Trophoblast cell (in vitro differentiated cells and primary cell): ENCODE results near the gene VSIG4.
"Not testable (repeated sequence)": the region's sequence is repeated elsewhere in the genome, so short reads cannot be mapped to it uniquely, and the experiment has no call there.

Experiments used
- DNase-seq, 2 donors: peaks; one replicate each; pipeline ENCODE4 v3.0.0-alpha.2; 2016
- H2AFZ ChIP-seq: 2 replicates; pipeline ENCODE4 v1.6.1; 2013; ENCODE audit warnings: low read length, moderate library complexity, mild to moderate bottlenecking; ENCODE audit not compliant: insufficient read depth, poor library complexity
- H2AK5ac ChIP-seq: 2 replicates; pipeline ENCODE4 v1.6.1; 2013; ENCODE audit warnings: mild to moderate bottlenecking, low read length
- H2BK120ac ChIP-seq: 2 replicates; pipeline ENCODE4 v1.6.1; 2013; ENCODE audit warnings: low read length, mild to moderate bottlenecking, moderate library complexity; ENCODE audit not compliant: insufficient read depth, poor library complexity
- H2BK12ac ChIP-seq: 2 replicates; pipeline ENCODE4 v1.6.1; 2013; ENCODE audit warnings: mild to moderate bottlenecking, low read length, moderate library complexity
- H2BK5ac ChIP-seq: 2 replicates; pipeline ENCODE4 v1.6.1; 2013; ENCODE audit warnings: low read length, low read depth, moderate library complexity, mild to moderate bottlenecking; ENCODE audit not compliant: poor library complexity
- H3K14ac ChIP-seq: 2 replicates; pipeline ENCODE4 v1.6.1; 2013; ENCODE audit warnings: mild to moderate bottlenecking, low read length
- H3K18ac ChIP-seq: 2 replicates; pipeline ENCODE4 v1.6.1; 2013; ENCODE audit warnings: mild to moderate bottlenecking, low read length
- H3K23ac ChIP-seq: 2 replicates; pipeline ENCODE4 v1.6.1; 2013; ENCODE audit warnings: low read length
- H3K27ac ChIP-seq: 2 replicates; pipeline ENCODE4 v1.5.1; 2013; ENCODE audit warnings: low read depth, mild to moderate bottlenecking, inconsistent platforms, low read length, moderate library complexity
- H3K27me3 ChIP-seq: 2 replicates; pipeline ENCODE4 v1.6.1; 2013; ENCODE audit warnings: inconsistent platforms, mild to moderate bottlenecking, low read length, moderate library complexity; ENCODE audit not compliant: insufficient read depth
- H3K36me3 ChIP-seq, 2 experiments: 1 replicate in 1 of 2; 2 replicates in 1 of 2; pipeline ENCODE4 v1.6.1; 2013; ENCODE audit warnings: low read length in 2 of 2, mild to moderate bottlenecking in 2 of 2, moderate library complexity in 1 of 2; ENCODE audit not compliant: insufficient read depth in 2 of 2, control insufficient read depth in 1 of 2
- H3K4ac ChIP-seq: 2 replicates; pipeline ENCODE4 v1.6.1; 2013; ENCODE audit warnings: low read depth, mild to moderate bottlenecking, low read length, moderate library complexity
- H3K4me1 ChIP-seq, 2 experiments: 1 replicate in 1 of 2; 2 replicates in 1 of 2; pipeline ENCODE4 v1.6.1; 2013; ENCODE audit warnings: low read length in 2 of 2, mild to moderate bottlenecking in 2 of 2, moderate library complexity in 1 of 2; ENCODE audit not compliant: insufficient read depth in 2 of 2, control insufficient read depth in 1 of 2
- H3K4me2 ChIP-seq: 2 replicates; pipeline ENCODE4 v1.6.1; 2013; ENCODE audit warnings: inconsistent platforms, mild to moderate bottlenecking, low read length, moderate library complexity
- H3K4me3 ChIP-seq: 2 replicates; pipeline ENCODE4 v1.5.1; 2013; ENCODE audit warnings: mild to moderate bottlenecking, low read depth, low read length, inconsistent platforms
- H3K79me1 ChIP-seq: one replicate; pipeline ENCODE4 v1.6.1; 2013; ENCODE audit warnings: low read length
- H3K79me2 ChIP-seq: 2 replicates; pipeline ENCODE4 v1.6.1; 2013; ENCODE audit warnings: low read length, mild to moderate bottlenecking; ENCODE audit not compliant: control insufficient read depth, insufficient read depth, poor library complexity
- H3K9ac ChIP-seq: 2 replicates; pipeline ENCODE4 v1.6.1; 2013; ENCODE audit warnings: mild to moderate bottlenecking, low read length
- H3K9me3 ChIP-seq: 2 replicates; pipeline ENCODE4 v1.6.1; 2013; ENCODE audit warnings: low read depth, mild to moderate bottlenecking, control low read depth, inconsistent platforms, low read length; ENCODE audit not compliant: insufficient read depth
- H4K12ac ChIP-seq: 2 replicates; pipeline ENCODE4 v1.6.1; 2013; ENCODE audit warnings: low read depth, mild to moderate bottlenecking, low read length, moderate library complexity
- H4K8ac ChIP-seq: 2 replicates; pipeline ENCODE4 v1.6.1; 2013; ENCODE audit warnings: low read depth, mild to moderate bottlenecking, low read length, moderate library complexity
- H4K91ac ChIP-seq: one replicate; pipeline ENCODE4 v1.6.1; 2013; ENCODE audit warnings: low read depth, mild to moderate bottlenecking, low read length, moderate library complexity
- WGBS: extraction: QIAGEN DNeasy Blood & Tissue Kit; methylation state at CpG from one replicate; pipeline ENCODE4 v1.1.7; 2013; ENCODE audit warnings: missing lambda C conversion rate; ENCODE audit not compliant: insufficient read length, insufficient coverage; ENCODE audit errors: extremely low coverage; 5-methylcytosine and 5-hydroxymethylcytosine counted together

Gene VSIG4

DNA sequence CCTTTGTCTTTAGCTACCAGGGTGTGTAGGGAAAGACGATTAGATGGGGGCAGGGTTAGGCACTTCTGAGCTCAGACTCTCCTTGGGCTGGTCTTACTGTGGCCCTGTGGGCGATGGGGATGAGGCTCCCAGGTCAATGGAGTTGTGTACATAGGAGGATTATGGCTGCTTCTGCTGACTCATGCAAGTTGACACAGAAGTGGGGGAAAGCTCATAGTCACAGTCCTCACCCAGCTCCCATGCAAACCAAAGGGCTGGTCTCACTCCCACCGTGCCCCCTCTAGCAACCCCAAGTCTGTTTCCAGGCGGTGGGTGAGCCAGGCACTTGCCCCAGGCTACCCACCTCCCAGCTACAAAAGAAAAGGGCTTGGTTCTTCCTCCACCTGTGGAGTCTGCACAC, 24.4 kb upstream of the VSIG4 start:
- no peak overlapping the region for H2BK120ac ChIP-seq

DNA sequence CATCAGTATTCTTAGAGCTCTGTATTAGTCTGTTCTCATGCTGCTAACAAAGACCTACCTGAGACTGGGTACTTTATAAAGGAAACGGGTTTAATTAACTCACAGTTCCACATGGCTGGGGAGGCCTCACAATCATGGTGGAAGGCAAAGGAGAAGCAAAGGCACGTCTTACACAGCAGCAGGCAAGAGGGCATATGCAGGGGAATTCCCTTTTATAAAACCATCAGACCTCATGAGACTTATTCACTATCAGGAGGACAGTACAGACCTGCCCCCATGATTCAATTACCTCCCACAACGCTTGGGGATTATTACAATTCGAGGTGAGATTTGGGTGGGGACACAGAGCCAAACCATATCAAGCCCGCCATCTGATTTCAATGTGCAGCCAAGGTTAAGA, 17.1 kb upstream of the VSIG4 start:
- H4K91ac ChIP-seq, H2BK12ac ChIP-seq, H3K23ac ChIP-seq, H3K14ac ChIP-seq, H3K36me3 ChIP-seq, H3K18ac ChIP-seq, DNase-seq, H2AFZ ChIP-seq, H2AK5ac ChIP-seq, H3K4me3 ChIP-seq, H3K4me1 ChIP-seq, H3K4ac ChIP-seq, H3K9me3 ChIP-seq, H4K12ac ChIP-seq, H3K79me1 ChIP-seq, H4K8ac ChIP-seq, H3K27me3 ChIP-seq, H2BK120ac ChIP-seq, H3K27ac ChIP-seq, H3K79me2 ChIP-seq, H2BK5ac ChIP-seq, H3K9ac ChIP-seq, H3K4me2 ChIP-seq: not testable (repeated sequence)
- no CpG with 5 or more reads among the region's 5 CpGs for WGBS

More for the DNA sequence above, 24.4 kb upstream of the VSIG4 start:
- Histone ChIP-seq H4K91ac (no peak overlapping the region), H3K4ac (no peak overlapping the region), H3K4me2 (no peak overlapping the region), H4K12ac (no peak overlapping the region), H3K18ac (no peak overlapping the region), H3K4me1 (no peaks in the 10 kb centered on the region), H2AK5ac (no peak overlapping the region), H2AFZ (no peak overlapping the region), H3K79me1 (no peaks in the 10 kb centered on the region), H3K36me3 (no peaks in the 10 kb centered on the region), H3K14ac (no peak overlapping the region), H4K8ac (no peak overlapping the region), H3K9ac (no peak overlapping the region), H3K23ac (no peak overlapping the region), H3K27me3 (no peaks in the 10 kb centered on the region), H2BK12ac (no peak overlapping the region), H3K9me3 (no peaks in the 10 kb centered on the region), H3K79me2 (no peaks in the 10 kb centered on the region), H3K4me3 (no peak overlapping the region), H3K27ac (no peak overlapping the region), H2BK5ac (no peak overlapping the region)
- no peak for DNase-seq
- no CpG with 5 or more reads among the region's 4 CpGs for WGBS

DNA sequence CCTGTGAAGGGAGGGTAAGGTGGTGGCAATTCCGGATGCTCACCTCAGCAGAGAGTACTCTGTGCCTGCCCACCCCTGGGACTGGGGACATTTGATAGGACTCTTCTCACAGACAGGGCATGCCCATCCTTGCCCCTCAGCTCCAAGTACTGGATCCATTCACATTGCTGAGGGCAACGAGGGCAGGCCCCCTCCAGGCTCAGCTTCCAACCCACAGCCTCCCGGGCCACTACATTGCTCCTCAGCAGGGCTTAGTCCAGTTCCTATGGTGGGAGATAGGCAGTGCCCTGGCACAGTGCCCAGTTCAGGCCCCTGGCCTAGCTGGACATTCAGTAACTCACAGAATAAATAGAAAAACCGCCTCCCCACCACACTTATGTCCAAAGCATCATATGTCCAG, 15.1 kb upstream of the VSIG4 start:
- Histone ChIP-seq H3K18ac (no peak overlapping the region), H3K23ac (no peak overlapping the region), H2AK5ac (no peak overlapping the region), H3K27me3 (no peaks in the 10 kb centered on the region), H3K27ac (no peak overlapping the region), H2BK12ac (no peak overlapping the region), H3K79me1 (no peaks in the 10 kb centered on the region), H3K9me3 (no peaks in the 10 kb centered on the region), H2AFZ (no peak overlapping the region), H3K4me1 (peaks cover 4% of the 10 kb centered on the region in 2 experiments), H3K4me2 (no peak overlapping the region), H4K12ac (no peak overlapping the region), H3K9ac (no peak overlapping the region), H3K14ac (no peak overlapping the region), H2BK5ac (no peak overlapping the region), H3K36me3 (no peaks in the 10 kb centered on the region), H4K91ac (no peak overlapping the region), H3K4ac (no peak overlapping the region), H3K4me3 (no peak overlapping the region), H3K79me2 (no peaks in the 10 kb centered on the region), H4K8ac (no peak overlapping the region), H2BK120ac (no peak overlapping the region)
- DNase-seq: no peak
- WGBS: no CpG with 5 or more reads among the region's 4 CpGs

DNA sequence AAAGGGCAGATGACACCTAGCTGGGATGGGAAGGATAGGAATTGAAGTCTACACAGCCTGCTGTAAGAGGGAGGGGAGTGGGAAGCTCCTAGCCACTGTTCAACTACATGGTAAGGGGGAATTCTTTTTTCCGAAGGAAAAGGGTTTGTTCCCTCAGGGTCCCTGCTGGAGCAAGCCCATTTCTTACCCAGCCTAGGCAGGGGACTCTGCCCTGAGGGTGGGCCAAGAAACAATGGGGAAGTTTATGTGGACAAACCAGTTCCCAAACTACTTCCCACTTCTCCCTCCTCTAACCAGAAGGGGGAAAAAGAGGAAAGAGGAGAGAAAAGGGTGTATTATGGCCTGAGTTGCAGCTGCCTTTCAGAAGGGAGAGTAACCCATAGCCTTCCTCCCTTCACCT, 13.5 kb upstream of the VSIG4 start:
- no peak overlapping the region for H3K4ac ChIP-seq
- no peak overlapping the region for H2BK12ac ChIP-seq
- no peak overlapping the region for H3K14ac ChIP-seq
- H2AFZ ChIP-seq: no peak overlapping the region
- H2AK5ac ChIP-seq: no peak overlapping the region
- H3K27ac ChIP-seq: no peak overlapping the region
- H3K79me2 ChIP-seq: no peaks in the 10 kb centered on the region
- no peak overlapping the region for H4K12ac ChIP-seq
- H3K9ac ChIP-seq: no peak overlapping the region
- WGBS: no CpG with 5 or more reads among the region's 1 CpG
- H3K36me3 ChIP-seq: no peaks in the 10 kb centered on the region
- no peak overlapping the region for H3K4me2 ChIP-seq
- no peak overlapping the region for H2BK120ac ChIP-seq
- no peaks in the 10 kb centered on the region for H3K79me1 ChIP-seq
- no peaks in the 10 kb centered on the region for H3K9me3 ChIP-seq
- H4K8ac ChIP-seq: no peak overlapping the region
- H3K4me3 ChIP-seq: no peak overlapping the region
- no peak overlapping the region for H3K23ac ChIP-seq
- DNase-seq: no peak
- no peak overlapping the region for H4K91ac ChIP-seq
- H3K27me3 ChIP-seq: no peaks in the 10 kb centered on the region
- H3K18ac ChIP-seq: no peak overlapping the region
- H3K4me1 ChIP-seq: peaks cover 4% of the 10 kb centered on the region in 2 experiments
- no peak overlapping the region for H2BK5ac ChIP-seq
